ENCODE results near the gene SMARCD2. TPM values are rescaled to one million over a fixed set of nuclear protein-coding genes. Genes with fewer than 3 reads are reported as not detected.
"Not testable (repeated sequence)": the region's sequence is repeated elsewhere in the genome, so short reads cannot be mapped to it uniquely, and the experiment has no call there.

The SMARCD2 gene
- total RNA-seq, 2 donors from 2014 or later: 68.8 to 82.1 TPM

- not testable (repeated sequence) for H3K27me3 Mint-ChIP-seq (ENCODE audit: insufficient read depth)
These were observed 27.2 kb upstream of the SMARCD2 start for GRCh38 chr17:63869491-63870291.

GRCh38 chr17:63866625-63867024 is 24.1 kb upstream of the SMARCD2 start:
- not testable (repeated sequence) for H3K27me3 ChIP-seq (ENCODE audit: control insufficient read depth, insufficient read depth, low read length, poor library complexity, severe bottlenecking); H3K4me3 Mint-ChIP-seq; H3K27me3 Mint-ChIP-seq (ENCODE audit: insufficient read depth); H3K27ac Mint-ChIP-seq; H3K27ac ChIP-seq (ENCODE audit: low read depth, low read length); H3K4me3 ChIP-seq (ENCODE audit: low read length); H3K9me3 ChIP-seq (ENCODE audit: control insufficient read depth, low read length); H3K36me3 ChIP-seq (ENCODE audit: control insufficient read depth, insufficient read depth, low read length); H3K9ac ChIP-seq (ENCODE audit: extremely low read depth, low read length, poor library complexity, severe bottlenecking); H3K36me3 Mint-ChIP-seq (ENCODE audit: low read depth); H3K4me1 Mint-ChIP-seq; H3K4me1 ChIP-seq (ENCODE audit: control insufficient read depth, insufficient read depth, low read length); H3K9me3 Mint-ChIP-seq
- peak; percentile 82 for DNase-seq
- TF ChIP-seq CTCF (conservative IDR thresholded peaks at IDR 0.05): peak; percentile 26
- 60 to 82% methylated on average over 1 to 5 of the region's 7 CpGs for WGBS, 2 experiments (ENCODE audit: insufficient coverage in 1 of 2, insufficient read length in 1 of 2)

More at GRCh38 chr17:63869491-63870291, 27.2 kb upstream of the SMARCD2 start:
- not testable (repeated sequence) for DNase-seq; H3K4me3 Mint-ChIP-seq; H3K9ac ChIP-seq (ENCODE audit: extremely low read depth, low read length, poor library complexity, severe bottlenecking); H3K4me3 ChIP-seq (ENCODE audit: low read length); H3K9me3 ChIP-seq (ENCODE audit: control insufficient read depth, low read length); H3K36me3 ChIP-seq (ENCODE audit: control insufficient read depth, insufficient read depth, low read length); H3K36me3 Mint-ChIP-seq (ENCODE audit: low read depth); H3K27me3 ChIP-seq (ENCODE audit: control insufficient read depth, insufficient read depth, low read length, poor library complexity, severe bottlenecking); H3K9me3 Mint-ChIP-seq; H3K4me1 Mint-ChIP-seq; H3K27ac Mint-ChIP-seq; H3K27ac ChIP-seq (ENCODE audit: low read depth, low read length); H3K4me1 ChIP-seq (ENCODE audit: control insufficient read depth, insufficient read depth, low read length)
- peak; percentile 66 for TF ChIP-seq CTCF (conservative IDR thresholded peaks at IDR 0.05)
- 84 to 85% methylated on average over 5 to 8 of the region's 9 CpGs for WGBS, 2 experiments (ENCODE audit: insufficient coverage in 1 of 2, insufficient read length in 1 of 2)

- no peak for TF ChIP-seq CTCF (conservative IDR thresholded peaks at IDR 0.05)
- H3K36me3 Mint-ChIP-seq (ENCODE audit: low read depth): no peaks in the 10 kb centered on the region
- WGBS, 2 experiments (ENCODE audit: insufficient coverage in 1 of 2, insufficient read length in 1 of 2): 78 to 79% methylated on average over 2 to 3 of the region's 3 CpGs
These were observed 16.8 kb upstream of the SMARCD2 start for GRCh38 chr17:63859257-63859656.

GRCh38 chr17:63856425-63856824 is 13.9 kb upstream of the SMARCD2 start:
- H3K36me3 ChIP-seq (ENCODE audit: control insufficient read depth, insufficient read depth, low read length); H3K27ac Mint-ChIP-seq; H3K4me3 Mint-ChIP-seq; H3K4me3 ChIP-seq (ENCODE audit: low read length); H3K9me3 Mint-ChIP-seq; H3K36me3 Mint-ChIP-seq (ENCODE audit: low read depth); H3K4me1 Mint-ChIP-seq; H3K9ac ChIP-seq (ENCODE audit: extremely low read depth, low read length, poor library complexity, severe bottlenecking); H3K27ac ChIP-seq (ENCODE audit: low read depth, low read length); H3K9me3 ChIP-seq (ENCODE audit: control insufficient read depth, low read length); H3K4me1 ChIP-seq (ENCODE audit: control insufficient read depth, insufficient read depth, low read length); DNase-seq: not testable (repeated sequence)
- H3K27me3 ChIP-seq (ENCODE audit: control insufficient read depth, insufficient read depth, low read length, poor library complexity, severe bottlenecking): peaks cover 44% of the 10 kb centered on the region
- H3K27me3 Mint-ChIP-seq (ENCODE audit: insufficient read depth): peaks cover 35% of the 10 kb centered on the region
- WGBS, 2 experiments (ENCODE audit: insufficient coverage in 1 of 2, insufficient read length in 1 of 2): 92 to 93% methylated on average over 7 to 8 of the region's 8 CpGs

More at GRCh38 chr17:63859257-63859656, 16.8 kb upstream of the SMARCD2 start:
- H3K27me3 ChIP-seq (ENCODE audit: control insufficient read depth, insufficient read depth, low read length, poor library complexity, severe bottlenecking): peaks cover 27% of the 10 kb centered on the region
- no peak overlapping the region for H3K4me3 ChIP-seq (ENCODE audit: low read length)
- H3K9ac ChIP-seq (ENCODE audit: extremely low read depth, low read length, poor library complexity, severe bottlenecking): no peak overlapping the region
- no peak overlapping the region for H3K4me3 Mint-ChIP-seq
- peaks cover 27% of the 10 kb centered on the region for H3K27me3 Mint-ChIP-seq (ENCODE audit: insufficient read depth)
- no peak for DNase-seq
- H3K27ac Mint-ChIP-seq: no peak overlapping the region
- no peaks in the 10 kb centered on the region for H3K9me3 Mint-ChIP-seq
- H3K4me1 Mint-ChIP-seq: no peaks in the 10 kb centered on the region
- H3K4me1 ChIP-seq (ENCODE audit: control insufficient read depth, insufficient read depth, low read length): no peaks in the 10 kb centered on the region
- no peaks in the 10 kb centered on the region for H3K36me3 ChIP-seq (ENCODE audit: control insufficient read depth, insufficient read depth, low read length)
- H3K27ac ChIP-seq (ENCODE audit: low read depth, low read length): no peak overlapping the region
- no peaks in the 10 kb centered on the region for H3K9me3 ChIP-seq (ENCODE audit: control insufficient read depth, low read length)
